HCEC 1CT (cell line): ENCODE measurements around the gene FXYD6.
"Not testable (repeated sequence)": the region's sequence is repeated elsewhere in the genome, so short reads cannot be mapped to it uniquely, and the experiment has no call there.

Experiments used
- DNase-seq: peaks from one replicate; pipeline ENCODE4 v3.0.0-alpha.2; 2017

FXYD6 gene, protein sequence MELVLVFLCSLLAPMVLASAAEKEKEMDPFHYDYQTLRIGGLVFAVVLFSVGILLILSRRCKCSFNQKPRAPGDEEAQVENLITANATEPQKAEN

DNA sequence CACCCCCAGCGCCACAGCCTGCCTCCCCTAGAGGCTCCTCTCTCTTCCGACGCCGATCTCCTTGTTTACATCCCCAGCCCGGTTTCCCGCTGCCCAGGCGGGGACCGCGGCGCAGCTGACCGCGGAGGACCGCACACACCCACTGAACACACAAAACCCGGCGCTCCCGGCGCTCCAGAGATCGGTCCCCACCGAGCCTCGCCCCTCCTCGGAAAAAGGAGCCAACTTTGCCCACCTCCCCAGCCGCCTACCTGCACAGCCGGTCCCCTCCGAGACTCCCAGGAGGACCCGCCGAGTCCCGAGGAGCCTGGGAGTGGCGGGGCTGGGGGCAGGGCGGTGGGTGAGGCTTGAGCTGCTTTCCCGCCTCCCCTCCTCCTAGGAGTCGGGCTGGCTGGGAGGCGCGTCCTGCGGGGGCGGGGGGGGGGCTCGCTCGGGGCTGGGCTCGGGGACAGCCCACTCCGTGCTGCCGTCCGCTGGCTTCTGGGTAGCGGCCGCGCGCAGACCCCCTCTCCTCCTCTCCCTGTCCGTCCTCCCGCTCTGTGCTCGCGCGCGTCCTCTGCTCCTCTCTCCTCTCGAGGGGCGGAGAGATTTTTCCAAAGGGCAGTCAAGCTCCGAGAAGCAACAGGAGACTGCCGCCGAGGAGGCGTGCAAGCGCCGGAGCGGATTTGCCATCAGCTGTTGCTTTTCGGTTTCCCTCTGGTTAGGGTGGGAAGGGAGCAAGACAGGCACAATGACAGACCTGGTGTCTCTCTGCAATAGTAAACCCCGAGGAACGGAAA lies at the start of gene FXYD6:
FXYD6 (minus strand) TSS at position 318 of the 779 bp plus-strand sequence. CDS start 33,882 bp downstream, outside the sequence.
- no peak for DNase-seq

DNA sequence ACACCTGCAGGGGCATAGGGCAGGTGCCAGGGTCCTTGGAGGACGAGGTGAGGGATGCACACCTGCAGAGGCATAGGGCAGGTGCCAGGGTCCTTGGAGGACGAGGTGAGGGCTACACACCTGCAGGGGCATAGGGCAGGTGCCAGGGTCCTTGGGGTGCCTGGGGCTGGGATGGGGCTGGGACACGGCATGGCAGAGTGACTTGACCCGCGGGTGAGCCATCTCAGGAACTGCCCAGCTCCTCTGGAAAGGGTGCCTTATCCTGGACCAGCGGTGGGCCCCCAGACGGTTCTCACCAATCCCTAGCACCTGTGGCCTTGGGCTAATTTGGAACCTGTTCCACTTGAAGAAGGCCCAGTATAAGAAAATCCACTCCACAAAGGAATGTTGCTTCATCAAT lies 49.7 kb upstream of the FXYD6 start:
- DNase-seq, result not testable (repeated sequence)

DNA sequence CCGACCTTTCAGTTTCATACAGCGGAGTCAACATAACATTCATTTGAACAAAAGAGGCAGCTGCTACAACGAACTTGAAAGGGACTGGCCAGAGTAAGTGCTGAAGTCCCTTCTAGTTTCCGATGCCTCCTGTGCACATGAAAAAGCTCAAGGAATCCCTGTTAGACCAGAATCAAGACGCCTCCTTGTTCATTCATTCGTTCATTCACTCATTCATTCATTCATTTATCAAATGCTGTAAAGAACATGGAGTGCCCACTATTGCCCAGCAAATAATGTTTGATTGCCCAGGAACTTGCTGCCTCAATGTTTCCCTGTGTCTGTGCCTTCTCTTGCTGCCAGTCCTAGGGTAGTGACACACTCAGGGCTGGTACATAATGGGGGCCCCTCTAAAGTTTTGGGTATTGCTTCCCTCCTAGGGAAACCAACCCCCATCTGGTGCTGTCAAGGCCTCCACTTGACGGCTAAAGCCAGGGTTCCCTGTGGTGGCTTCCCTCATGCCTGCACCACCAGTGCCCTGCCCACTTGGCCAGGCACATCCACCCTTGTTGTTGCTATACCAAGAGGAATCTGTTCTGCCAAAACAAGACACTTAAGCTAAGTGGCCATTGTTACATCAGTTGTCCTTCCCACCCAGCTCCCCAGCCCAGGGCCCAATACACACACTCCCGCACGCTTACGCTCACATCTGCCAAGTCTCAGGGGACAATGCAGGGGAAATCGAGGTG lies 48.9 kb upstream of the FXYD6 start:
- no peak for DNase-seq

DNA sequence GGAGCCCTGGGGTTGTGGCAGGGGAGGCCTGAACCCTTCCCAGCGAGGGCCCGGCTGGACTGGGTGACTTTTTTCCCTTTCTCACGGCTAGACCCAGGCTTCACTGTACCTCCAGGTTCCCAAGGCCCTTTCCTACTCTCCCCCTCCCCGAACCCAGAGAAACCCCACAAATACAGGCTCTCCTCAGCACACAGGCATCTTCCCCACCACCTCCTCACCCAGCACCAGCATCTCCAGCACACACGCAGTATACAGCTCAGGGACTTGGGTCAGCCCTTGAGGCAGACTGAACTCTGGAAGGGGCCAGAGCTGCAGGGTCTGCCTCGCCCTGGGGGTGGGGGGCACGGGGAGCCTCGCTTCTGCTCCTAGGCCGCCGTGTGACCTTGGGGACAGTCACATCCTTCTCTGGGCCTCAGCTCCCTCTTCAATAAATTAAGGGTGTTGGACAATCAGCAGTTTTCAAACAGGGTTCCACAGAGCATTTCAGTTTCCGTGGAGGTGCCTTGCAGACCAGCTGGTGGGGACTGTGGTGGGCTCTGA lies 48.2 kb upstream of the FXYD6 start:
- DNase-seq, result no peak

DNA sequence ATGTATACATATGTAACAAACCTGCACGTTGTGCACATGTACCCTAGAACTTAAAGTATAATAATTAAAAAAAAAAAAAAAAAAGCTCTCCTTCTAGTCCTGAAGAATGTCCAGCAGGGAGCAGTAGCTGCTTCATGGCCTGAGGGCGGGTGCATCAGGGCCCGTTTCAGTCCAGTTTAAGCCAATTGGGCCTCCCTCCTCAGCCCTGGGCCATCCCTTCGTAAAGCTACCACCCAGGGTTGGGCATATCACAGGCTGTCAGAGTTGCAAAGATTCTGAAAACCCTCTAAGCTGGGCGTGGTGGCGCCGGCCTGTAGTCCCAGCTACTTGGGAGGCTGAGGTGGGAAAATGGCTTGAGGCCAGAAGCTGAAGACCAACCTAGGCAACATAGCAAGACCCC lies 47.3 kb upstream of the FXYD6 start:
- DNase-seq, result no peak

DNA sequence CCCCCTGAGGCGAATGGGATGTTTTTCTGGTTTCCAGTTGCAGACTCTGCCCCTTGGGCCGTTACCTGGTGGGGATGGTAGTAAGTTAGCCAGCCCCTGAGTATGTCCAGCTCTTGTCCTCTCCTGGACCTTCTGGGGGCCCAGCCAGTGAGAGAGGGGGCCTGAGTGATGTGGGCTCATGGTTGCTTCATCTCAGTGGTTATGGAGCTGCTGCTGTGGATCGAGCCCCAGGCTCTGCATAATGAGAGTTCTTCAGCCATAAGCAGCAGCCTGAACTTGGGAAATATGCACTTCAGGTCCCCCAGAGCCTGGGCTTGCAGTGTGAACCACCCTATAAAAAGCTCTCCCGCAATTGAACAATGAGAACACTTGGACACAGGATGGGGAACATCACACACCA lies 46.8 kb upstream of the FXYD6 start:
- no peak for DNase-seq

DNA sequence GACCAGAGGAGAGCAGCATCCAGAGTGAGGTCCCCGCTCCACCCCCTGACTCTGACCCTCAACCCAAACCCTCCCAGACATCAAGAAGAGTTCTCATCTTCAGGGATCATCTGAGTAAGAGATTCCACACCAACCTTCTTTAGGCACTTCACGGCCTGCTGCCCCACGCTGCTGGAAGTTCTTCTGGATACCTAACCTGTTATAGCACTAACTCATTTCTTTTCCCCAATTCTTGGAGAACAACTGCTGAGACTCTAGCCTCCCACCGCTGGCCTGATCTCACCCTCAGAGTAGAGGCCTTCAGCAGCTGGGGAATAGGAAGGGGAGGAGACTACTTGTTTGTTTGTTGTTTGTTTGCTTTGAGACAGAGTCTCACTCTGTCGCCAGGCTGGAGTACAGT lies 45.4 kb upstream of the FXYD6 start:
- no peak for DNase-seq

DNA sequence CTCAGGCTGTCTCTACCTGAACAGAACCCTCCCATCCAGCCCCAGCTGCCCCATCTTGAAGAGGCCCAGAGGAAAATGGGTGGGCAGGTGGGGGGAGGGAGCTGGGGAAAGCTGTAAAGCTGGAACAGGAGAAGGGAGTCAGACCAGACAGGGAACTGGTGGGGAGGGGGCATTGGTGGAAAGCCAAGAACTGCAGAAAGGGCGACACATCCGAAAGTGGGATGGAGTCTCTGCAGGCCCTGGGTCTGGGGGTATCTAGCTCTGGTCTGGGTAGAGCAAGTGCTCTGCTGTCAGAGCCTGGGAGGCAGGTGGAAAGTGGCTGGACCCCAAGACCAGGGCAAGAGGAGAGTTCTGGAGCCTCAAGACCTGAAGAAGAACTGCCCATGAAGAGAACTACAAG lies 45.0 kb upstream of the FXYD6 start:
- DNase-seq, result no peak

DNA sequence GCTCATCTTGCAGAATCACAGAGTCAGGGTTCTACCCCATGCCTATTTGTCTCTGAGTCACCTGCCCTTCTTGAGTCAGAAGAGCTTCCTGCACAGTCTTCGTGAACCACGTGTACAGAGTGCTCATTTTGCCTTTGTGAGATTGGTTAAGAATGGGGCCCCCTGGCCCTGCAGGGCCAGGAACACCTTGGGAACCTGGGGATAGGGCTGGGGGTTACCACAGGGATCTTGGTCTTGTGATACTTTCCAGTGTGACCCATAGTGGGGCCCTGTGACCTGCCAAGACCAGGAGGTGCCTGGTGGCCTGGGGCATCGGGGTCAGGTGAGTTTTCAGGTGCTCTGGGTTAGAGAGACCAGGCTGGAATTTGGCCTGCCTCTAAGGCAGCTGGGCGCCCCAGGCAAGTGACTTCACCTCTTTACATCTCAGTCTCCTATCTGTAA lies 43.3 kb upstream of the FXYD6 start:
- no peak for DNase-seq

DNA sequence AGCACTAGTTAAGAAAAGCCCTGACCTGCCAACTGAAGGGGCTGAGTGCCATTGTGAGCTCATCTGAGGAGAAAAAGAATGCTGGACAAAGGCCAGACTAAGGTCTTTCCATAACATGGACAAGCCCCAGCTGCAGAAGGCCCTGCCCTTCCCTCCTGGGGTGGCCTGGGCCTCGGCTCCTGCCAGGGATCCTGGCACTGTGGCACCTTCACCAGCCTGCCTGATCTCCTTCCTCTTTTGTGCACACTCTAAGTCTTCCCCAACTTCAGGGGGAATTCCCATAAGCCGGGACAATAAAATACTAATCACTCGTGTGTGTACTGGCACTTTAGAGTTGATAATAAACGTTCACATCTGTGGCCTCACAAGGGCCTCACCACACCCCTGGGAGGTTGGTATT lies 42.9 kb upstream of the FXYD6 start:
- no peak for DNase-seq

DNA sequence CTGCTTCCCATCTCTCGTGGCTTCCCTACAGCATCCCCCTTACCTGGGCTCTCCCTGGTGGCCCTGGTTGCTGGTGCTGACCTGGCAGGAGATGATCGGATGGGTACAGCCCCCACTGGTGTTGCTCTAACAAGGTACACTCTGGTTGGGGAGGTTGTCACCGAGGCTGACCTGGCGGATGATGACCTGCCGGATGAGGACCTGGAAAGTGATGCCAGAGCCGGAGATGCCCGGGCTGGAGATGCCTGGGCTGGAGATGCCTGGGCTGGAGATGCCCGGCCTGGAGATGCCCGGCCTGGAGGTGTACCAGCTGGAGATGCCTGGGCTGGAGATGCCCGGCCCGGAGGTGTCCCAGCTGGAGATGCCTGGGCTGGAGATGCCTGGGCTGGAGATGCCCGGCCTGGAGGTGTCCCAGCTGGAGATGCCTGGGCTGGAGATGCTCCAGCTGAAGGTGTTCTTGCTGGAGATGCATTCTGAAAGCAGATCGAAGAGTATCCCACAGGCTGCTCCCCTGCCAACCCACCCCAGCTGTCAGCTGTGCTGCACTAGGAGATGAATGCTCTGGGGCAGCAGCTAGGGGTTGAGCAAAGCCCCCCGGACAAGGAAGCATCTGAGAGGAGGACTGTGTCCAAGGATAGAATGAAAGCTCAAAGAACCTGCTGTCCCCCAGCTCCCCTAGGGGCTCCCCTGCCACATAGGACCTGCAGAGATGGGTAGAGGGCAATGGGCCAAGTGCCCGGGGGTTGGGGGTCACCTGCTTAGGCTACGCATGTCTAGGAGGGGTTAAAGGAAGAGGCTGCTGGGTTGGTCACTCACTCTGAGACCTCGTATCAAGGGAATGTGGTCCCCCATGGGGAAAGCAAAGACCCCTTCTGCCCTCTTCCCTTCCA lies 42.2 kb upstream of the FXYD6 start:
- DNase-seq, result no peak

DNA sequence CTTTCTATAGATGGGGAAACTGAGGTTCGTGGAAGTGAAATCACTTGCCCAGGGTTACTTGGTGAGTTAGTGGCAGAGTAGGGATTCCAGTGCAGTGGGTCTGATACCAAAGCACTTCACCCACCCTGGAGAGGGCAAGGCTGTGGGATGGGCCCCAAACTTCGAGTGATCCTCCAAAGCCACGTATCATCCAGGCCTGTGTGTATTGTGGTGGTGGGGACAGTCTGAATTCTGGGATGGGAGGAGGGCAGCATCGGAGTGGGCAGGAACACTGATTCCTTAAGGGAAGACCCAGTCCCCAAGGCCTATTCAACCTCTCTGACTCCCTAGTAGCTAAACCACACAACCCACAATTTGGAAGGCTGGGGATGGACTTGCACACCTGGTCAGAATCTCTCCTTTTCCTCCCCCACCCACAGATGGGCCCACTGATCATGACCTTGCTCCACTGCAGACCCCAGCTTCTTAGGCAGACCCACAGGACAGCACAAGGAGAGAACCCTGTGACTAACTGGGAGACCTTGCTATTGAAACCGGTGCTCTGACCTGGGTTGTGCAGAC lies 41.2 kb upstream of the FXYD6 start:
- DNase-seq, result no peak

DNA sequence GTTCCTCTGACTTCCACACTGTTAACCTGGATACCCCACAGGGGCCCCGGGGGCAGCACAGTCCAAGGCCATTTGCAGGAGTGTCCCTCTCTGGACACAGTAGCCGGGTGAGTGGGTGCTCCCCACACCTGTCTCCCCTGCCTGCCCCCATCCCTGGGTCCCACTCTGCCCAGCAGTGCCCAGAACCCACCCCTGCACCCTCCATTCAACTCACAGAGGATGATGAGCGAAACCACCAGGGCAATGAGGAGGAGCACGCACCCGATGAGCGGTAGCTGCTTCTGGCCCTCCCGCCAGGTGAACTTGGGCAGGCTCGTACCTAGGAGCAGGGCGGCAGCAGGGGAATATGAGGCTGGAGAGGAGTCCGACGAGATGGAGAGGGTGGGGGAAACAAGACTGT lies 40.5 kb upstream of the FXYD6 start:
- no peak for DNase-seq

DNA sequence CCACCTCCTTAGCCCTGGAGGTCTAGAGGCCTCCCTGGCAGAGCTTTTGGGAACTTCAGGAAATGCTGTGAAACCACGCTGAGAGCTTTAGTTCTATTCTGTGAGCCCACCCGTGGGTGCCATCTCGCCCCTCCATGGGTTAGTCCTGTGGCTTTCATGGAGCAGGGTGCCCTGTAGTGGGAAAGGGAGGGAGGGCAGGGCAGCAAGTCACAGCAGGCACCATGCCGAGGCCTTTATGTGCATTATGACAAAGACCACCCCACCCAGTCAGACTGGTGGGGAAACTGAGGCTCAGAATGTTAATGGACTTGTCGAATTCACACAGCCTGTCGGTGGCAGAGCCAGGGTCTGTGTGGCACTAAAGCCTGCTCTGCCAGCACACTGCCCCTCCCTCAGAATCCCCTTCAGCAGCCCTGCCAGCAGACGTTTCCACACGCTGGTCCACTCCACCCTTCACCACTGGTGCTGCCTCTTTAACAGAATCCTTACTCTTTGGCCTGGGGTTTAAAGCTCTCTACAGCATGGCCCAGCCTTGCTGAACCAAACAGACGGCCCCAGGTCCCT lies 39.3 kb upstream of the FXYD6 start:
- DNase-seq, result no peak

DNA sequence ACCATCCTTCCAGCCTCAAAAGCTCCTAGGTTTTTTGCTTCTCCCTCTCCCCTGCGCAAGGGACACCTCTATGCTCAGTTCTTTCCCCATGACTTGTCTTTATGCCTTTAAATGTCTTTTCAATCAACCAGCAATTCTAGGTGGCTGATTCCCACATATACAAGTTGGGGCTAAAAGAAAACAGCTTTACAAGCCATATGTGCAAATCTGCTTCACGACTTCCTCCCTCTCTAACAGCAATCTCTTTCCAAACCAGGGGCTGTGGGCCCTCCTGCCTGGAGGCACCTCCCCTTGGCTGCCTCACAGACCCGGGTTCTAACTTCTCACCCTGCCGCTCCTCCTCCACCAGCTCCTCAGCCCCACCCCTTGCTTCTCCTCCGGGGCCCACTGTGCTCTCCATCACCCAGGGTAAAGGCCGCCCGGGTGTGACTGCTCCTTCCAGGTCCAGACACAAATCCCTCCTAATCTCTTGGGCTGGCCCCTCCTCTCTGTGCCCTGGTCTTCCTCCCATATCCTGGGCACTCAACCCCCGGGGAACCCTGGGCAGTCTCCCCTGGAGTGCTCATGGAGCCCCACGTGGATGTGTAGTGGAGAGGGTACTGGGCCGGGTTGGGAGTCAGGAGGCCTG lies 38.6 kb upstream of the FXYD6 start:
- no peak for DNase-seq

DNA sequence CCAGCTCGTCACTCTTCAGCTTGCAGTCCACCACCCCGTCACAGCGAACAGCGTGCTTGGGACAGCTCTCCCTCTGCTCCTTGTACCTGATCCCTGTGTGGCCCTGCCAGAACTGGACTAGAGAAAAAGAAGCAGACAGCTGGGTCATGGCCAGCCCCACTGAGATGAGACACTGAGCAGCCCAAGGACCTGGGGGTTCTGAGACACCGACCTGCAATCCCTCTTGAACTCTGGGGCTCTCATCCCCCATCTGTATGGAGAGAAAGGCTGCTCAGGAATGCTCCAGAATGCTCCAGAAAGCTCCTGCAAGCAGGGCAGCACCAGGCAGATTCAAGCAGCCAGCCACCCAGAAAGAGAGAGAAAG lies 37.9 kb upstream of the FXYD6 start:
- no peak for DNase-seq

DNA sequence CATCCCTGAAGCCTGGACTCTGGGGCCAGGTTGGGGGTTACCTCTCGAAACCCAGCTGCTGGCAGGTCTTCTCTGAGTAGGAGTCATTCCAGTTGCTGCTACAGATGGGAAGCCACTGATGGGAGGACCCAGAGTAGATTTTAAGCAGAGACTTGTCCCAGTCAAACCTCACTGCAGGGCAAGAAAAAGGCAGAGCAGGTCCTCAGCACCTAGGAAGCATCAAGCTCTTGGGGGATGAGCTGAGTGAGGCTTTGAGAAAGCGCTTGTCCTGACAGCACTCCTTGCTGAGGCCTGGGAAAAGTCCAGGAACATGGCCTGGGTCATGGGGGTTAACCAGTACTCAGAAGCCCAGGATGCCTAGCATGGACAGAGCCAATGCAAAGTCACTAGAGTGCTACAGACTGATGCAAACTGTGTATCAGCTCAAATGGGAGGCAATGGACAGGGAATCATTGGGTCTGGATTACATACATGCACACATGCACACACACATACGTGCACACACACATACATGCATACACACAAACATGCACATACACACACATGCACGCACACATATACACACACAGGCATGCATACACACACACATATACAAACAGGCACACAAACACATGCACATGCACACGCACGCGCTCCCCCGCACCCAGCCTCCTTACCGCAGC lies 37.4 kb upstream of the FXYD6 start:
- no peak for DNase-seq

DNA sequence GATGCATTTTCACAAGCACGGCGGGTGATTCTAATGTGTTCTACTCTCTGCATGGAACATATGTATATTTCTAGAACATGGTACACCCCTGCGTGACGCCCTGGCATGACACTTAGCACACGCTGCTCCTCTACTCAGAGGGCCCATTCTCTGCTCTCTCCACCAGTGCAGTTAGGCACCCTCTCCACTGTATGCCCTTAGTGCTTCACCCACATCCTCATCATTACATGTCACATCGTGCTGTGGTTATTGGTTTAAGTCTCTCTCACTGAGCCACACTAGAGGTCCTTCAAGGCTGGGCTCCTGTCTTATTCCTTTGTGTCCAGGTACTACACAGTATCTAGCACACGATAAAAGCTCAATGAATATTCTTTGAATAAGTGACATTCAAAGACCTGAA lies 36.0 kb upstream of the FXYD6 start:
- no peak for DNase-seq

DNA sequence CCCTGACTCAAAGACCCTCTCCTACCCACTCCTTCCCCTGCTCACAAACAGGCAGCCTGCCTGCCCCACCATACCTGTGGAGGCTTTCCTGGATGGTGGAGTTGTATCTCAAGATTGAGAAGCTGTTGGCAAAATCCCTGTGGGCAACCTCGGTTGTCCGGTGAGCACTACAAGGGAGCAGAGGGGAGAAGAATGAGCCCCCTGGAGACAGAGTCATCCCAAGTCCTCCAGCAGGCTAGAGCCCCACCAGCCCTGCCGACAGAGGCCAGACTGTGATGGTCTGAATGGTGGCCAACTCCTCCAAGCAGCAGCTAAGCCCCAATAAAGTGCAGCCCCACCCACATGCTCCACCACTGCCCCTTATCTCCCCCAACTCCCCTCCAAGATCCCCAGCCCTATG lies 35.2 kb upstream of the FXYD6 start:
- no peak for DNase-seq

DNA sequence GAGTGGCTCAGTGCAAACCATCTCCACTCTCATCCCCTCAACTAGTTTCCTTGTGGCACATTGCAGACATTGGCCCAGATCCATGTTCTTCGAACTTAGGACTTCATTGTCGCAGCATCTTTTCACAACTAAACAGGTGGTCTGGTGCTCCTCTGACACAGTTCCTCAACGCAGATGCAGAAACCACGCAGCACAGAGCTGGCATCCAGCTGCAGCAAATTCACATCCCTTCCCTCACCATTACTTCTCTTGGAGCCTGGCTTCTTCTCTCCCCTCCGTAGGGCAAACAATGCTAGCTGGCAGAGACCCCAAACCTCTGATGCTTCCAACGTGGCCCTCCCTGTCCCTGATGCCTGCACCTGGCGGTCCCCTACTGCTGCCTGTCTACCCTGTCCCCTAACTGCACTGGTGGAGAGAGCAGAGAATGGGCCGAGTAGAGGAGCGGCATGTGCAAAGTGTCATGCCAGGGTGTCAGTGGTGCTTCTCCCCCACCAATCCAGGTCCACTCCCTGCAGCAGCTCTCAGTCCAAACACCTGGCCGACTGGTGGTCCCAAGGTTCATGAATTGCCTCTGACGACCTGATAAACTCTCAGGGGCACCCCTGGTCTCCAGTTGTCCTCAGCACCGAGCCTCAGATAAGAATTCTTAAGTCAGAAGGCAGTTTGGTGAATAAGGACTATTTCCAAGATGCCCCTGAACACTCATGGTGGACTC lies 34.6 kb upstream of the FXYD6 start:
- no peak for DNase-seq

DNA sequence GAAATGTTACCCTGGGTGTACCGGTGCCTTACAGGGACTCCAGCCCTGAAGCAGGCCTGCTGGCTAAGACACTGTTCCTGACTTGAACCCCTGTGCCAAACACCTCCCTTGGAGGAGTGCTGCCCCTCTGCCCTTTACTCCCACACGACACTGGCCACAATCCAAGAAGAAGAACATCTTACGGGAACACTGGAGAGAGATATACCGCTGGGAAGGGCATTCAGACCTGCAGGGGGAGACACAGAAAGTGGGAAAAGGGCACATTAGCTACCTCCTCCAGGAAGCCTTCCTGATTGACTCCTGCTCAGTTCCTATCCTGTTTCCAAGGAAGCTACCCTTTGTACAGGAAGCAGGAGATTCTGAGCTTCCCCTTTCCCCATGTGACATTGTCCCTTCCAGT lies 34.1 kb upstream of the FXYD6 start:
- no peak for DNase-seq
